ENCODE data around the gene KAZN.

- no peak for TF ChIP-seq USF1 (IDR thresholded peaks at IDR 0.05)
- TF ChIP-seq RAD21 (IDR thresholded peaks at IDR 0.05; ENCODE audit: low read depth) = no peak
- TF ChIP-seq REST (IDR thresholded peaks at IDR 0.05; ENCODE audit: low read depth) = no peak
- TF ChIP-seq EP300 (IDR thresholded peaks at IDR 0.05; ENCODE audit: borderline replicate concordance) = no peak
Observed at GRCh38 chr1:14699620-14700019, 101.1 kb downstream of the KAZN start.
